SK-N-SH treated with all-trans-retinoic acid at 6 μM for 48 hours (cell line): ENCODE results near the gene HLA-DMA.

Experiments used
- ARNTL ChIP-seq: fragments of 450-650 bp; formaldehyde crosslinking; IDR thresholded peaks from 2 replicates; pipeline ENCODE4 v1.5.0; 2020; ENCODE audit warnings: low read depth, mild to moderate bottlenecking, moderate library complexity, borderline replicate concordance
- BACH2 ChIP-seq: fragments of 250-450 bp; sonication (Bioruptor Pico); IDR thresholded peaks from 2 replicates; pipeline ENCODE4 v1.9.0; 2021; ENCODE audit warnings: mild to moderate bottlenecking, borderline replicate concordance
- OSR1 ChIP-seq: fragments of 250-450 bp; sonication (Bioruptor Pico); IDR thresholded peaks from 2 replicates; pipeline ENCODE4 v1.8.0; 2022; ENCODE audit warnings: moderate library complexity, mild to moderate bottlenecking, inconsistent platforms
- RARB ChIP-seq: fragments of 250-450 bp; sonication (Bioruptor Pico); IDR thresholded peaks from 2 replicates; pipeline ENCODE4 v1.8.0; 2021; ENCODE audit warnings: mild to moderate bottlenecking, moderate library complexity
- TOX ChIP-seq: fragments of 250-450 bp; sonication (Bioruptor Pico); IDR thresholded peaks from 2 replicates; pipeline ENCODE4 v1.8.0; 2021; ENCODE audit warnings: mild to moderate bottlenecking, moderate library complexity, borderline replicate concordance
- ZFP30 ChIP-seq: fragments of 450-650 bp; formaldehyde crosslinking; IDR thresholded peaks from 2 replicates; pipeline ENCODE4 v1.5.0; 2022; ENCODE audit warnings: mild to moderate bottlenecking, moderate library complexity
- ZNF565 ChIP-seq: fragments of 450-650 bp; formaldehyde crosslinking; conservative IDR thresholded peaks from 2 replicates; pipeline ENCODE4 v1.5.0; 2020; ENCODE audit warnings: low read depth, mild to moderate bottlenecking, moderate library complexity
- TF ChIP-seq, protein P1 (sequence below): fragments of 250-450 bp; sonication (Bioruptor Pico); IDR thresholded peaks from 2 replicates; pipeline ENCODE4 v1.8.0; 2021; ENCODE audit warnings: low read depth, mild to moderate bottlenecking, moderate library complexity, borderline replicate concordance
- TF ChIP-seq, protein P2 (sequence below): fragments of 250-450 bp; sonication (Bioruptor Pico); IDR thresholded peaks from 2 replicates; pipeline ENCODE4 v1.8.0; 2020; ENCODE audit warnings: mild to moderate bottlenecking, moderate library complexity, borderline replicate concordance
- TF ChIP-seq, protein P3 (sequence below): fragments of 250-450 bp; sonication (Bioruptor Pico); IDR thresholded peaks from 2 replicates; pipeline ENCODE4 v1.5.1; 2021; ENCODE audit warnings: mild to moderate bottlenecking, moderate library complexity

DNA sequence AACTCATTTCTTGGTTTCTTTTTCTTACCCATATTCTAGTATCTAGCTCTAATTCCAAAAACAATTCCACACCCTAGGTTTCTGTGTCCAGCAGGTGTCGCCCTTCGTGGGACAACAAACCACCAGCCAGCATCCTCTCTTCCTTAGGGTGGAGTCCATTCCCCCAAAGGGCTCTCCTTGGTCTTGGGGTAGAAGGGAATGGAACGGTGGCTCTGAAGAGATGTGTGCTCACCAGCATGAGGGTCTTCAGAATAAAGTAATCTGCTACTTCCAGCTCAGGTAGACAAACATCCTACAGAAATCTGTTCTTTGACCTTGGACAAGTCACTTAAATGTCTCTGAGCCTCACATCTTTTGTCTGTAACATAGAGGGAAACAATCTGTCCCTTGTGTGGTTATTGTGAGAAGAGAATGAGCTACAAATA is 19.2 kb downstream of the HLA-DMA start:
- TF ChIP-seq ZFP30 (CRISPR knock-in tag) (no peak), ZNF565 (no peak), TOX (CRISPR knock-in tag) (no peak), BACH2 (CRISPR knock-in tag) (no peak), ARNTL (CRISPR knock-in tag) (no peak), RARB (no peak), OSR1 (CRISPR knock-in tag) (no peak)
- TF ChIP-seq, protein P1, sequence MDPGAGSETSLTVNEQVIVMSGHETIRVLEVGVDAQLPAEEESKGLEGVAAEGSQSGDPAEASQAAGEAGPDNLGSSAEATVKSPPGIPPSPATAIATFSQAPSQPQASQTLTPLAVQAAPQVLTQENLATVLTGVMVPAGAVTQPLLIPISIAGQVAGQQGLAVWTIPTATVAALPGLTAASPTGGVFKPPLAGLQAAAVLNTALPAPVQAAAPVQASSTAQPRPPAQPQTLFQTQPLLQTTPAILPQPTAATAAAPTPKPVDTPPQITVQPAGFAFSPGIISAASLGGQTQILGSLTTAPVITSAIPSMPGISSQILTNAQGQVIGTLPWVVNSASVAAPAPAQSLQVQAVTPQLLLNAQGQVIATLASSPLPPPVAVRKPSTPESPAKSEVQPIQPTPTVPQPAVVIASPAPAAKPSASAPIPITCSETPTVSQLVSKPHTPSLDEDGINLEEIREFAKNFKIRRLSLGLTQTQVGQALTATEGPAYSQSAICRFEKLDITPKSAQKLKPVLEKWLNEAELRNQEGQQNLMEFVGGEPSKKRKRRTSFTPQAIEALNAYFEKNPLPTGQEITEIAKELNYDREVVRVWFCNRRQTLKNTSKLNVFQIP: no peak
- TF ChIP-seq, protein P2, sequence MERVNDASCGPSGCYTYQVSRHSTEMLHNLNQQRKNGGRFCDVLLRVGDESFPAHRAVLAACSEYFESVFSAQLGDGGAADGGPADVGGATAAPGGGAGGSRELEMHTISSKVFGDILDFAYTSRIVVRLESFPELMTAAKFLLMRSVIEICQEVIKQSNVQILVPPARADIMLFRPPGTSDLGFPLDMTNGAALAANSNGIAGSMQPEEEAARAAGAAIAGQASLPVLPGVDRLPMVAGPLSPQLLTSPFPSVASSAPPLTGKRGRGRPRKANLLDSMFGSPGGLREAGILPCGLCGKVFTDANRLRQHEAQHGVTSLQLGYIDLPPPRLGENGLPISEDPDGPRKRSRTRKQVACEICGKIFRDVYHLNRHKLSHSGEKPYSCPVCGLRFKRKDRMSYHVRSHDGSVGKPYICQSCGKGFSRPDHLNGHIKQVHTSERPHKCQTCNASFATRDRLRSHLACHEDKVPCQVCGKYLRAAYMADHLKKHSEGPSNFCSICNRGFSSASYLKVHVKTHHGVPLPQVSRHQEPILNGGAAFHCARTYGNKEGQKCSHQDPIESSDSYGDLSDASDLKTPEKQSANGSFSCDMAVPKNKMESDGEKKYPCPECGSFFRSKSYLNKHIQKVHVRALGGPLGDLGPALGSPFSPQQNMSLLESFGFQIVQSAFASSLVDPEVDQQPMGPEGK (CRISPR knock-in tag): no peak
- TF ChIP-seq, protein P3, sequence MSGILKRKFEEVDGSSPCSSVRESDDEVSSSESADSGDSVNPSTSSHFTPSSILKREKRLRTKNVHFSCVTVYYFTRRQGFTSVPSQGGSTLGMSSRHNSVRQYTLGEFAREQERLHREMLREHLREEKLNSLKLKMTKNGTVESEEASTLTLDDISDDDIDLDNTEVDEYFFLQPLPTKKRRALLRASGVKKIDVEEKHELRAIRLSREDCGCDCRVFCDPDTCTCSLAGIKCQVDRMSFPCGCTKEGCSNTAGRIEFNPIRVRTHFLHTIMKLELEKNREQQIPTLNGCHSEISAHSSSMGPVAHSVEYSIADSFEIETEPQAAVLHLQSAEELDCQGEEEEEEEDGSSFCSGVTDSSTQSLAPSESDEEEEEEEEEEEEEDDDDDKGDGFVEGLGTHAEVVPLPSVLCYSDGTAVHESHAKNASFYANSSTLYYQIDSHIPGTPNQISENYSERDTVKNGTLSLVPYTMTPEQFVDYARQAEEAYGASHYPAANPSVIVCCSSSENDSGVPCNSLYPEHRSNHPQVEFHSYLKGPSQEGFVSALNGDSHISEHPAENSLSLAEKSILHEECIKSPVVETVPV: no peak
